GM18505 (cell line): ENCODE results near the gene SHISAL1.
"Not testable (repeated sequence)": the region's sequence is repeated elsewhere in the genome, so short reads cannot be mapped to it uniquely, and the experiment has no call there.

Experiments
- ATAC-seq: cut with Tn5 transposase; IDR thresholded peaks from one replicate; pipeline ENCODE4 v1.9.1; 2021; ENCODE audit not compliant: unreplicated experiment
- POLR2A ChIP-seq: IDR thresholded peaks from 4 replicates; pipeline ENCODE4 v1.6.1; 2011; ENCODE audit warnings: borderline replicate concordance; ENCODE audit not compliant: insufficient read depth, insufficient read length; ENCODE audit errors: extremely low read depth

The SHISAL1 gene

DNA sequence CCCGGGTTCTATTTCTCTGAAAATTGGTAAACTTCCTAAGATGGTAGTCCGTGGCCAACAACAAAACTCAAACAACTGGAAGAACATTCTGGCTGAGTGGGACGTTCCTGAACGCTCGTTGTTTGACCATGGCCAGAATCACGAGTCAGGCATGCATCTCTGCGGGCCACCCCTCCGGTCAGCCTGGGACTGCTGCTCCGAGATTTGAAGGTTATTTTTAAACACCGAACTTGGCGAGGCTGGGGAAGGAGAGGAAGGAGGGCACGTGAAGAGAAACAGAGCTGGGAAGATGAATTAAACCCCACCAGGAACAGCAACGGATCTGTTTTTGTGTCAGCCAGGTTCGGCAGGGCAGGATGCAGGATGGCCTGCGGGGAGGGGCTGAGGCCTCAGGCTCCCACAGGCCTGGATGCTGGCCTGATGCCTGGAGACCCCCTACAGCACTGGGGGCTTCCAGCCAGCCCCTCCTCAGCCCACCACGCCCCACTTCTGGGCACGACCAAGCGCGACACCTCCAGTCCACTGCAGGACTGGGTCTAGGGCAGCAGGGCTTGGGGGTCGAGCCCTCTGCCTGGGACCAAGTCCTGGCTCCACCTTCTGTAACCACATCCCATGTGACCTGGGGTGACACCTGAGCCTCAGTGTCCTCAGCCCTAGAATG, 5.1 kb downstream of the SHISAL1 start:
- TF ChIP-seq POLR2A = no peak
- ATAC-seq = no peak

DNA sequence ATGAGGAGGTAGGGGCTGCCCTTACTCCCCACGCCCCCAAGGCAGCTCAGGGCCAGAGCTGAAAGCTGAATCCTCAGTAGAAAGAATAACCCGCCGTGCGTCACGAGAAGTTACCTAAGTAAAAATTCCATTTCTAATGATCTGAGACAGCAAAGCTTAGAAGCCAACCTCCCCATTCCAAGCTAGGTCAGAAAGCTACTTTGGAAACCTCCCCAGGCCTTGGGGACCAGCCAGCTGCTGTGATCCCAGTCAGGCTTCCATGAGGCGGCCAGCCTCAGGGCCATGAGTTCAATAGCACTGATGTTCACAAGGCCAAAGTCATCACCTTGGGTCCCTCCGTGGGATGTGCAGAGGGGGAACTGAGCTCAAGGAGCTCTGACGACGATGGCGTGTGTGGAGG, 6.9 kb downstream of the SHISAL1 start:
- ATAC-seq = no peak

DNA sequence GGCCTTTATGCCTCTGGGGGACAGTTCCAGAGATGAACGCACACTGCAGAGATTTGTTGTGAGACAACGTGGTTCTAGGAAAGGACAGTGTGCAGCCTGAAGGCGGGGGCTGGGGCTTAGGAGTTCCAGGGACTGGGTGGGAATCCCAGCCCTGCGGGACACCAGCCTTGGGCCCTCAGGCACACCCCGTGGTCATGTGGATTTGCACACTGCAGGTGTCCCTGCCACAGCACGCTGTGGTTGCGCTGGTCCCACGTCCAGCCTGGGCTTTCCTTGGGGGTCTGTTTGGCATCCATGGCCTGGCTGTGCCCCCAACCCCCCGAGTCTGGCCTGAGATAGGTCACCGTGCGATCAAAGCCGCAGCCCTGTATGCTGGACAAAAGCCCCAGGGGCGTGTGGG, 7.3 kb downstream of the SHISAL1 start:
- no peak for ATAC-seq
- no peak for TF ChIP-seq POLR2A

More for the DNA sequence above, 6.9 kb downstream of the SHISAL1 start:
- no peak for TF ChIP-seq POLR2A

DNA sequence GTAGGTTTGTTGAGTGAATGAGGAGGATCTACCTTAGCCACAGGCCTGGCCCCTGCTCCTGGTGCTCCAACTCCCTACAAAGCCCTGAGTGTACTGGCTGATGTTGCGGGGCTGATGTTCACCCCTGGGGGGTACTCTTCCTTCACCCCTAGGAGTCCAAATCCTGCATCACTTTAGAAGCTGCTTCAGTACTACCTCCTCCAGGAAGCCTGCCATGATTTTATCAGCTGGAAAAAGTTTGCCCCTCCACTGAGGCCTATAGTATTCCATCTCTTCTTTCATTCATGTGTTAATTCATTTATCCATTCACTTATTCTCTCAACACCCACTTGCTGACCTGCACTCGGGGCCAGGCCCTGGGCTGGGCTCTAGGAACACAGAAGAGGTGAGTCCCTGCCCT, 7.8 kb downstream of the SHISAL1 start:
- no peak for ATAC-seq

DNA sequence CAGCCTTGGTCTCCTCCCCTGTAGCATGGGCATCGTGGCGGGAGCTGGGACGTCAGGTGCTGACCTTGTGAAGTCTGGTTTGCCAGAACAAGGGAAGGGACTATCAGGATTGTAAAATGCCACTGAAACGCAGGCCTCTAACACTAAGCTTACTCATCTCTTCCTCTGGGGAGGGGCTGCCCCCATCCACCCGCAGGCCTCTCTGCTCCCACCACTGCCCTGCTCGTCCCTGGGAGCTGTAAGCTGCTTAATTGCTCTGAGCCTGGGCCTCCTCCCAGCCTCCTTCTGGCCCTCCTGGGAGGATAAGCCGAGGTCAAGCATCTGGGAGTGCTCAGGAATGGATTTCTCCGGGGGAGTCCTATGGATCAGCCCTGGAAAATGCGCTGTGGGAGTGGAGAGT, 8.4 kb downstream of the SHISAL1 start:
- TF ChIP-seq POLR2A = no peak
- no peak for ATAC-seq

More for the DNA sequence above, 7.8 kb downstream of the SHISAL1 start:
- TF ChIP-seq POLR2A = no peak

DNA sequence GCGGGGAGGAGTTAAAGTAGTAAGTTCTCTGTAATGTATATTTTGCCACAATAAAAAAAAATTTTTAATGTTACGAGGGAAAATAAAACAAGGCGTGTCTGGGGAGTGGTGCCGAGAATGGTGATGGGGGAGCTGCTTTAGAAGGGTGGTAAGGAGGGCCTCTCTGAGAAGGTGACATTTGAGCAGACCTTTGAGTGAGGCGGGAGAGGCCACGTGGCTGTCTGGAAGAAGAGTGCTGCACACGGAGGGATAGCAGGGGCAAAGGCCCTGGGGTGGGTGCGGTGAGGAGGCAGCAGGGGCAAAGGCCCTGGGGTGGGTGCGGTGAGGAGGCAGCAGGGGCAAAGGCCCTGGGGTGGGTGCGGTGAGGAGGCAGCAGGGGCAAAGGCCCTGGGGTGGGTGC, 10.4 kb downstream of the SHISAL1 start:
- ATAC-seq = not testable (repeated sequence)

DNA sequence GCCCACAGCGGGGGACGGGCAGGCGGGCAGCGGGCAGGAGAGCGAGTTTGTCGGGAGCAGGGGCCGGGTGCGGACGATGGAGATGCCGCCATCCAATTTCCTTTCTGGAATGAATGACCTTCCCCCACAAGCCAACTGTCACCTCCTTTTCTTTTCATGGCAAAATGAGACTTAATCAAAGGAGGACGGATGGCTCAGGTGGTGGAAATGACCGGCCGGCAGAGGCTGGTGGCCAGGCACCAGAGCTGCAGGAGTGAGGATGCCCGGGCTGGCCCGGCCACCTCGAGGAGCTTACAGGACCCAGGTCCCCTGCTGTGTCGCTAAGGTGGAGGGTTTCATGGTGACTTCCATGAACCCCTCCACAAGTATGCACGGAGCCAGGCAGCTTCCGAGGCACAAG, 11.7 kb downstream of the SHISAL1 start:
- ATAC-seq = no peak
- TF ChIP-seq POLR2A = no peak

DNA sequence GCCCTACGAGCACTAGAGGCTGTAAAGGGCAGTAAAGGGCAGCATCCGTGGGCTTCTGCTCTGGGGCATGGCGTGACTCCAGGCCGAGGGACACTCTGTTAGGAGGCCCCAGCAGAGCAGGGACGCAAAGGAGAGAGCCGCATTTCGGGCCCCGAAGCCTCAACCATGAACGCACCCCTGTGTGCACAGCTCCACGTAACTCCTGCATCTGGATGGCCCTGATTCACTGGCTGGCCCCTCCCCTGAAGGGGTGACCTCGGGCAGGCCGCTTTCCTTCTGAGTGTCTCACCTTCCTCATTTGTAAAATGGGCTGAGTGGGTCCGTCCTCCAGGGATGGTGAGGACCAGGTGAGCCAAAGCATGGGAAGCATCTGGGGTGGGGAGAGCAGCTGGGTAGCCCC, 13.6 kb downstream of the SHISAL1 start:
- ATAC-seq = no peak
- TF ChIP-seq POLR2A = no peak

DNA sequence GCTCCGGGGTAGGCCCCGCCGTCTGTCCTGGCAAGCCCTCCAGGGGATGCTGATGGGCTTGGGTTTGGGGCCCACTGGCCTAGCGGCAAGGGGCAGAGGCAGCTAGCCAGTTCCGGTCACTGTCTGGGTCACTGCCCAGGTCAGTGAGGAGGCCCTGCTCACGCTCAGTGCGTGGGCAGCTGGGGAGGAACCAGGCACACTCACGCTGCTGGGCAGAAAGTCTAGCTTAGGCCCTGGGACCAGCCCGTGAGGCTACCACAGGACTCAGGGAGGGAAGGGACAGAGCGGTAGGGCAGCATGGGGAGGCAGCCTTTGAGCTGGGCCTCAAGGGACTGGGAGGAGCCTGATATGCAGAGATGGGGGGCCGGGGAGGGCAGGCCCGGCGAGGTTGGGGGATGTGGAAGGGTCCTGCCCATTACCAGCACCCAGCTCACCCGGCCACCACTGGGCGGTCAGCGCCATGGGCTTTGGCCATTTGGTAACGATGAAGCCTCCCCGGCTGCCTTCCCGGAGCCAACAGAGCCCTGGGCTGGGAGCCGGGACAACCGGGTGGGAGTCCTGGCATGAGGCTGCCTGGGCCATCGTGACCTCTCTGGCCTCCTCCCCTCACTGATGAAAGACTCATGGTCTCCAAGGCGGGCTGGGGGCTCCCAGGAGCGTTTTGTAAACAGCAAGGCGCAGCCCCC, 14.2 kb downstream of the SHISAL1 start:
- no peak for TF ChIP-seq POLR2A
- ATAC-seq = no peak

DNA sequence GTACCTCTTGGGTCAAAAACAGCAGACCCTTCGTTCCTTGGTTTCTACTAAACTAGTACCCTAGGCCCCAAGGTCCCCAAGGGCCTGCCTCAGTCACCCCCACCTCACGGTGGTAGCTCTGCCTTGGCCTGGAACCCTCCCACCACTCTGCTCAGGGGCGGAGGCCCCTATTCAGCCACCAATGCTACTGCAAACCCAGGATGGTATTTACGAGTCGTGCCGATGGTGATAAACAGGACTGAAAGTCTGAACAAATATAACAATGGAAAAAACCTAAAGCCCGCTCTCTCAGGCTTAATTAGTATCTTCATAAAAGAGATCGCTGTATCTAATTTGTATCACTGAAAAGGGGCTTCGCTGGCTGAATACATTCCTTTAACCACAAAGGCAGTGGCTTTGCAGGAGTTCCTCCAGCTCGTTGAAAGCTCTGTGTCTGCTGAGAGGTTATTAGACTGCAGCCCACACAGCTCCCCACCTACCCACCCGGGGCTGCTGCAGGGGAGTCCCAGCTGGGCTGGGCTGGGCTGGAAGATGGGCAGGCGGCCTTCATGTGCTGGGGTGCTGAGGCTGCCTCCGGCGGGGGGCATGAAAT, 15.2 kb downstream of the SHISAL1 start:
- no peak for TF ChIP-seq POLR2A
- ATAC-seq = no peak

DNA sequence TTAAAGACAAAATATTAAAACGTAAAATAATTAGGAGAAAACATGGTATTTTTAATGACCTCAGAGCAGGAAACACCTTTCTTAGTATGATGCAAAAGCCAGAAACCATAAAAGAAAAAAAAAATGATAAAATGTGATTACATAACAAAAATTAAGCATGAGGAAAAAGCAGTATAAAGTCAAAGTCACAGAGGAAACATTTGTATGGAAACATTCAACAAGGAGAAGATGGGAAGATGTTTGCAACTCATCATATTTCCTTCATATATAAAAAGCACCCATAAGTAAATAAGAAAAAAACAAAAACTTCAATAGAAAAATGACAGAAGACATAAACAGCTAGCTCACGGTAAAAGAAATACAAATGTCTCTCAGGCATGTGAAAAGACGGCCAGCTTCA, 17.3 kb downstream of the SHISAL1 start:
- no peak for TF ChIP-seq POLR2A
- no peak for ATAC-seq

DNA sequence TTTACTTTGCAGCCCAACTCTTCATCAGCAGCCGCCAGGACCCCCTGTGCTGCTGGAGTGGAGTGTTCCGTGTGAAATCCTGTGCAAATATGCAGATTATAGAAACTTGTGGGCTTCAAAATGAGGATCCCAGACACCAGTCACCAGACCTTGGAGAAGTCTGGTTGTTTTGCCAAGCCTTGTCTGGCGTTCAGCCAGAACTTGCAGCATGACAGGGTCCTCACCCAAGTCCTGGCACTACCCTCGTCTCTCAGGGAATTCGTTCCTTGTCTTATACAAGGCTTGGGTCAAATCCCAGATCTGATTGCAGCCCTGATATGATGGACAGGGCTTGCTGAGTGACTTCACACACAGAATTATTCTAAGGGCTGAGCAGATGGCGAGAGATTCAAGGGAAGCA, 18.9 kb downstream of the SHISAL1 start:
- TF ChIP-seq POLR2A = no peak
- no peak for ATAC-seq

DNA sequence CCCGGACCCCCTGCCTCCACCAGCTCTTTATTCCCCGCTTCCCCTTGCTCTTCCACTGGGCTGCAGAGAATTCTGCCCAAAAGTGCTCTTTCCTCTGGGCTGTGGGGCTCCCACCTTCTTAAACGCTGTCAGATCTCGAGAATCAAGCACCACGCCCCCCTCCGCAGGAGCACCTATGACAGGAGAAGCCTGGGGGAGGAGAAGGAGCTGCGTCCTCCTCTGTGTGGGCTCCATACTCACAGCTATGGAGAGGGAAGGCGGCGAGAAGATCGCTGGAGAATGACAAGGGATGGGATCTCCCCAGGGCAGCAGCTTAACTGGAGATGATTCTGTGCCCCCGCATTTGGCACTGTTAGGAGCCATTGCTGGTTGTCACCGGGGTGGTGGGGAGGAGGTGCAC, 19.7 kb downstream of the SHISAL1 start:
- ATAC-seq = no peak
- TF ChIP-seq POLR2A = no peak

DNA sequence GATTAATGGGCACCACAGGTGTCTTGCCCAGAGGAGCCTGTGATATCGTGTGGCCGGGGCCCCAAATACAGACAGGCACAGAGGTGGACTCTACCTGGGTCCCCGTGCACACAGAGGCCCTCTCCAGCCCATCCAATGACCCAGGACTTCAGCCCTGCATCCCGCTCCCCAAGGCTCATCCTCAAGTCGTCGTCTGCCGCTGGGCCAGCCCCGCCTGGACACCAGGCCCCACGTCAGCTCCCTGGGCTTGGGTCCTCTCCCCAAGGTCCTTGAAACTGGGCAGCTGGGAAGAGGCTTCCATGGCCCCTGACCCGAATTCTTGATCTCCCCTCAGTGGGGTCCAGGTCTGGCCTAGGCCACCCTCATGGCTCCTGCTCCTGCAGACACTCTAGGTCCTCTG, 20.2 kb downstream of the SHISAL1 start:
- TF ChIP-seq POLR2A = no peak
- no peak for ATAC-seq
